ENCODE measurements around the gene NR1D1.

Gene NR1D1

DNA sequence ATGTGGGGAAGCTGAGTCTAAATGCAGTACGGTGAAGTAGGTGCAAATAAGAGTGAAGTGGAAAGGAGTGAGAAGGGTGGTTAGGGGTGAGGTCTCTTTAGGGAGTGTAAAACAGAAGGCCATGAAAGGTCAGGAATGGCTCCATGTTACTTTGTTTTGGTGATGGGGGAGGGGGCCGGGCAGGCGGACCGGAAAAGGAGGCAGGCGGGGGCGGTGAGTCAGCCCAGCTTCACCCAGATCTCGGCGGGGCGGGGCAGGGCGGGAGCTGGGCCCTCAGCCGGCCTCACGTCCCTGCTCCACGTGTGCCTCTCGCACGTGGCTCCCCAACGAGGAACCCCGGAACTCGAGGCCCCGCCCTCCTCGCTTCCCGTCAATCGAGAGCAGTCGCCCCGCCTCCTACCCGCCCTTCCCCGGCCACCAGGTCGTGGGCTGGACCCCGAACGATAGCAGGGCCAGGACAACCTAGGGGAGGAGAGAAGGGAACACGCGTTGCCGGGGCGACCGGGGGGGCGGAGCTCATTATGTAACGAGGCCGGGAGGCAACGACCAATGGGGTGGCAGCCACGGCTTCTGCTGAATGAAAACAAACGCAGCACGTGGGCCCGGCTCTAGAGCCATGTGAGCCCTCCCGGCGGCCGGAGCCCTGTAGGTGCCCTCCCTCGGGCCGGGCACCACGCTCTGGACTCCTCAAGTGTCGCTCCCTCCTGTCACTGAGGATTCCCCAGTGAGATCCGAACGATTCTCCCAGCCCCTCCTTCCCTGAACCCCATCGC is 1.4 kb downstream of the NR1D1 start (continued):
- TF ChIP-seq, protein P1, sequence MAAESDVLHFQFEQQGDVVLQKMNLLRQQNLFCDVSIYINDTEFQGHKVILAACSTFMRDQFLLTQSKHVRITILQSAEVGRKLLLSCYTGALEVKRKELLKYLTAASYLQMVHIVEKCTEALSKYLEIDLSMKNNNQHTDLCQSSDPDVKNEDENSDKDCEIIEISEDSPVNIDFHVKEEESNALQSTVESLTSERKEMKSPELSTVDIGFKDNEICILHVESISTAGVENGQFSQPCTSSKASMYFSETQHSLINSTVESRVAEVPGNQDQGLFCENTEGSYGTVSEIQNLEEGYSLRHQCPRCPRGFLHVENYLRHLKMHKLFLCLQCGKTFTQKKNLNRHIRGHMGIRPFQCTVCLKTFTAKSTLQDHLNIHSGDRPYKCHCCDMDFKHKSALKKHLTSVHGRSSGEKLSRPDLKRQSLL (tag by site-specific recombination; IDR thresholded peaks at IDR 0.05) = peak; percentile 94
- peak; percentile 79 for TF ChIP-seq ZFP69B (tag by site-specific recombination; IDR thresholded peaks at IDR 0.05)
- TF ChIP-seq, protein P2, sequence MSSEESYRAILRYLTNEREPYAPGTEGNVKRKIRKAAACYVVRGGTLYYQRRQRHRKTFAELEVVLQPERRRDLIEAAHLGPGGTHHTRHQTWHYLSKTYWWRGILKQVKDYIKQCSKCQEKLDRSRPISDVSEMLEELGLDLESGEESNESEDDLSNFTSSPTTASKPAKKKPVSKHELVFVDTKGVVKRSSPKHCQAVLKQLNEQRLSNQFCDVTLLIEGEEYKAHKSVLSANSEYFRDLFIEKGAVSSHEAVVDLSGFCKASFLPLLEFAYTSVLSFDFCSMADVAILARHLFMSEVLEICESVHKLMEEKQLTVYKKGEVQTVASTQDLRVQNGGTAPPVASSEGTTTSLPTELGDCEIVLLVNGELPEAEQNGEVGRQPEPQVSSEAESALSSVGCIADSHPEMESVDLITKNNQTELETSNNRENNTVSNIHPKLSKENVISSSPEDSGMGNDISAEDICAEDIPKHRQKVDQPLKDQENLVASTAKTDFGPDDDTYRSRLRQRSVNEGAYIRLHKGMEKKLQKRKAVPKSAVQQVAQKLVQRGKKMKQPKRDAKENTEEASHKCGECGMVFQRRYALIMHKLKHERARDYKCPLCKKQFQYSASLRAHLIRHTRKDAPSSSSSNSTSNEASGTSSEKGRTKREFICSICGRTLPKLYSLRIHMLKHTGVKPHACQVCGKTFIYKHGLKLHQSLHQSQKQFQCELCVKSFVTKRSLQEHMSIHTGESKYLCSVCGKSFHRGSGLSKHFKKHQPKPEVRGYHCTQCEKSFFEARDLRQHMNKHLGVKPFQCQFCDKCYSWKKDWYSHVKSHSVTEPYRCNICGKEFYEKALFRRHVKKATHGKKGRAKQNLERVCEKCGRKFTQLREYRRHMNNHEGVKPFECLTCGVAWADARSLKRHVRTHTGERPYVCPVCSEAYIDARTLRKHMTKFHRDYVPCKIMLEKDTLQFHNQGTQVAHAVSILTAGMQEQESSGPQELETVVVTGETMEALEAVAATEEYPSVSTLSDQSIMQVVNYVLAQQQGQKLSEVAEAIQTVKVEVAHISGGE (tag by site-specific recombination; conservative IDR thresholded peaks at IDR 0.05; ENCODE audit: low read depth) = 0 out of 2 replicates have a peak, but pooled peaks have one; percentile 27
- no peak for TF ChIP-seq ZNF549 (tag by site-specific recombination; IDR thresholded peaks at IDR 0.05)
- peak; percentile 98 for TF ChIP-seq ZNF10 (tag by site-specific recombination; IDR thresholded peaks at IDR 0.05)
- TF ChIP-seq MYNN (tag by site-specific recombination; IDR thresholded peaks at IDR 0.05; ENCODE audit: borderline replicate concordance) = no peak
- TF ChIP-seq, protein P3, sequence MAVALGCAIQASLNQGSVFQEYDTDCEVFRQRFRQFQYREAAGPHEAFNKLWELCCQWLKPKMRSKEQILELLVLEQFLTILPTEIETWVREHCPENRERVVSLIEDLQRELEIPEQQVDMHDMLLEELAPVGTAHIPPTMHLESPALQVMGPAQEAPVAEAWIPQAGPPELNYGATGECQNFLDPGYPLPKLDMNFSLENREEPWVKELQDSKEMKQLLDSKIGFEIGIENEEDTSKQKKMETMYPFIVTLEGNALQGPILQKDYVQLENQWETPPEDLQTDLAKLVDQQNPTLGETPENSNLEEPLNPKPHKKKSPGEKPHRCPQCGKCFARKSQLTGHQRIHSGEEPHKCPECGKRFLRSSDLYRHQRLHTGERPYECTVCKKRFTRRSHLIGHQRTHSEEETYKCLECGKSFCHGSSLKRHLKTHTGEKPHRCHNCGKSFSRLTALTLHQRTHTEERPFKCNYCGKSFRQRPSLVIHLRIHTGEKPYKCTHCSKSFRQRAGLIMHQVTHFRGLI (tag by site-specific recombination; IDR thresholded peaks at IDR 0.05) = no peak
- TF ChIP-seq ZNF837 (tag by site-specific recombination; IDR thresholded peaks at IDR 0.05) = no peak
- no peak for TF ChIP-seq SCRT1 (tag by site-specific recombination; IDR thresholded peaks at IDR 0.05; ENCODE audit: borderline replicate concordance)
- no peak for TF ChIP-seq ZNF114 (tag by site-specific recombination; IDR thresholded peaks at IDR 0.05)
- TF ChIP-seq ZNF600 (tag by site-specific recombination; IDR thresholded peaks at IDR 0.05) = peak; percentile 57; the same call in 1 of the 2 replicates
- TF ChIP-seq ZNF792 (tag by site-specific recombination; IDR thresholded peaks at IDR 0.05) = no peak; the same call in 1 of the 2 replicates
- TF ChIP-seq, protein P4, sequence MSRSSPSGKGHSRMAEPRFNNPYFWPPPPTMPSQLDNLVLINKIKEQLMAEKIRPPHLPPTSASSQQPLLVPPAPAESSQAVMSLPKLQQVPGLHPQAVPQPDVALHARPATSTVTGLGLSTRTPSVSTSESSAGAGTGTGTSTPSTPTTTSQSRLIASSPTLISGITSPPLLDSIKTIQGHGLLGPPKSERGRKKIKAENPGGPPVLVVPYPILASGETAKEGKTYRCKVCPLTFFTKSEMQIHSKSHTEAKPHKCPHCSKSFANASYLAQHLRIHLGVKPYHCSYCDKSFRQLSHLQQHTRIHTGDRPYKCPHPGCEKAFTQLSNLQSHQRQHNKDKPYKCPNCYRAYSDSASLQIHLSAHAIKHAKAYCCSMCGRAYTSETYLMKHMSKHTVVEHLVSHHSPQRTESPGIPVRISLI (tag by site-specific recombination; IDR thresholded peaks at IDR 0.05) = no peak
- peak; percentile 66; the same call in 1 of the 2 replicates for TF ChIP-seq GLI4 (tag by site-specific recombination; IDR thresholded peaks at IDR 0.05)
- no peak for TF ChIP-seq ZNF585B (tag by site-specific recombination; IDR thresholded peaks at IDR 0.05)
- TF ChIP-seq, protein P5, sequence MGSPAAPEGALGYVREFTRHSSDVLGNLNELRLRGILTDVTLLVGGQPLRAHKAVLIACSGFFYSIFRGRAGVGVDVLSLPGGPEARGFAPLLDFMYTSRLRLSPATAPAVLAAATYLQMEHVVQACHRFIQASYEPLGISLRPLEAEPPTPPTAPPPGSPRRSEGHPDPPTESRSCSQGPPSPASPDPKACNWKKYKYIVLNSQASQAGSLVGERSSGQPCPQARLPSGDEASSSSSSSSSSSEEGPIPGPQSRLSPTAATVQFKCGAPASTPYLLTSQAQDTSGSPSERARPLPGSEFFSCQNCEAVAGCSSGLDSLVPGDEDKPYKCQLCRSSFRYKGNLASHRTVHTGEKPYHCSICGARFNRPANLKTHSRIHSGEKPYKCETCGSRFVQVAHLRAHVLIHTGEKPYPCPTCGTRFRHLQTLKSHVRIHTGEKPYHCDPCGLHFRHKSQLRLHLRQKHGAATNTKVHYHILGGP (tag by site-specific recombination; IDR thresholded peaks at IDR 0.05) = no peak
- TF ChIP-seq ZNF530 (tag by site-specific recombination; IDR thresholded peaks at IDR 0.05; ENCODE audit: low read depth) = no peak
- no peak for TF ChIP-seq ZNF311 (tag by site-specific recombination; IDR thresholded peaks at IDR 0.05; ENCODE audit: borderline replicate concordance)
- TF ChIP-seq ZSCAN30 (tag by site-specific recombination; IDR thresholded peaks at IDR 0.05) = no peak
- TF ChIP-seq KLF7 (tag by site-specific recombination; IDR thresholded peaks at IDR 0.05; ENCODE audit: borderline replicate concordance) = peak; percentile 70
- no peak for TF ChIP-seq ZNF302 (tag by site-specific recombination; IDR thresholded peaks at IDR 0.05; ENCODE audit: low read depth)
- TF ChIP-seq ZNF211 (tag by site-specific recombination; IDR thresholded peaks at IDR 0.05; ENCODE audit: low read depth) = no peak
- TF ChIP-seq ZNF112 (tag by site-specific recombination; IDR thresholded peaks at IDR 0.05) = no peak
- no peak for TF ChIP-seq MEIS1 (CRISPR knock-in tag; IDR thresholded peaks at IDR 0.05; ENCODE audit: borderline replicate concordance)
- TF ChIP-seq ZNF266 (tag by site-specific recombination; IDR thresholded peaks at IDR 0.05; ENCODE audit: low read depth) = no peak
- peak; percentile 90 for TF ChIP-seq KLF9 (tag by site-specific recombination; IDR thresholded peaks at IDR 0.05; ENCODE audit: low read depth)
- TF ChIP-seq ZNF548 (tag by site-specific recombination; IDR thresholded peaks at IDR 0.05) = no peak
- peak; percentile 91 for TF ChIP-seq KLF1 (tag by site-specific recombination; IDR thresholded peaks at IDR 0.05)
- TF ChIP-seq ZNF274 (IDR thresholded peaks at IDR 0.05; ENCODE audit: low read length) = no peak
- TF ChIP-seq ZNF274 (tag by site-specific recombination; IDR thresholded peaks at IDR 0.05; ENCODE audit: borderline replicate concordance) = no peak
- 0 out of 2 replicates have a peak, but pooled peaks have one; percentile 34 for TF ChIP-seq HOXC10 (CRISPR knock-in tag; IDR thresholded peaks at IDR 0.05)

Measured in HEK293 (cell line).